ENCODE measurements around the gene PTPN1.
"Not testable (repeated sequence)": the region's sequence is repeated elsewhere in the genome, so short reads cannot be mapped to it uniquely, and the experiment has no call there.

The PTPN1 gene

GRCh38 chr20:50592282-50593004, 82.3 kb downstream of the PTPN1 start:
- DNase-seq (ENCODE audit: low spot score), result no peak

GRCh38 chr20:50593005-50593335, 82.8 kb downstream of the PTPN1 start:
- no peak for DNase-seq (ENCODE audit: low spot score)

DNA sequence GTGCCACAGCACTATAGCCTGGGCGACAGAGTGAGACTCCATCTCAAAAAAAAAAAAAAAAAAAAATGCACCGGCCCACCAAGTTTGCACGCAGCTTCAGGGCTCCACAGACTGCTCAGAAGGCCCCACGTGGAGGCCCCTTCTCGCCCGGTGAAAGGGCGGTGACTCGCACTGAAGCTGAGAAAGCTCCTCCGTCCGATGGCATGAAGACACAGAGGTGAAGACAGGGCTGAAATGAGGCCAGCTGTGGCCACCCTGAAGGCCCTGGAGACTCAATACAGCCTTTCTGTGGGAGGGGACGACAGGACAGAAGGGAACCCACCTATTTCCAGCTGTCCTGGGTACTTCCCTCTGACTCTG, 84.0 kb downstream of the PTPN1 start:
- no peak for DNase-seq (ENCODE audit: low spot score)

- no peak for DNase-seq (ENCODE audit: low spot score)
Observed at GRCh38 chr20:50594591-50595432, 84.6 kb downstream of the PTPN1 start.

GRCh38 chr20:50595433-50595895, 85.3 kb downstream of the PTPN1 start:
- no peak for DNase-seq (ENCODE audit: low spot score)

DNA sequence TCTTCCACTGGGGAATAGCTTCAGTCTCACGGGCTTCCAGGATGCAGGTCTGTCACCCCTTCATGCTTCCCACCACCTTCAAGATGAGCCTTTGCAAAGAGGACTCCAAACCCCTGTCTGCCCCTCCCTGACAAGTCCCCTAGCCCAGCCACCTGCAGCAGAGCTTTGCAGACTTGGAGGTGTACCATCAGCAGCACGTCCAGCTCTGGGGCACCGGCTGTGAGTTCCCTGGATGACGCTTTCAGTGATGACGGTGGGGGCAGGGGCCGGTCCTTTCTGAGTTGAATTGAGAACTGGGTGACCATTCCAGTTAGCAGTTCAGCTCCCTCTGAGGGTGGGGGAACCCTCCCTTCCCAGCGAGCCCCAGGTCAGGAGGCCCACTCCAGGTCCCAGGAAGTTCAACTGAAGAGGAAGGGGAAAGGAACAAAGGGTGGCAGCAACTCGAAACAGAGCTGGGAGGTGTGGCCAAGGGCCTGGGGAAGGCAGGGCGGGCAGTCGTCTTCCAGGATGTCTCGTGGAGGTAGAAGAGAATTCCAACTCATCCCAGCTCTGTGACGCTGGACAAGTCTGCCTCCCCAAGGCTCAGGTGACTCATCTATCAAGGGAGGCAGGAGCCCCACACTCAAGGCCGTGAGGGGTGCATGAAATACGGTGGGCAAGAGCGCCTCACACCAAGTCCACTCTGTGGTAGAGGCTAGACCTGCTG, 86.0 kb downstream of the PTPN1 start:
- no peak for DNase-seq (ENCODE audit: low spot score)

GRCh38 chr20:50596694-50597021, 86.5 kb downstream of the PTPN1 start:
- DNase-seq (ENCODE audit: low spot score), result no peak

DNA sequence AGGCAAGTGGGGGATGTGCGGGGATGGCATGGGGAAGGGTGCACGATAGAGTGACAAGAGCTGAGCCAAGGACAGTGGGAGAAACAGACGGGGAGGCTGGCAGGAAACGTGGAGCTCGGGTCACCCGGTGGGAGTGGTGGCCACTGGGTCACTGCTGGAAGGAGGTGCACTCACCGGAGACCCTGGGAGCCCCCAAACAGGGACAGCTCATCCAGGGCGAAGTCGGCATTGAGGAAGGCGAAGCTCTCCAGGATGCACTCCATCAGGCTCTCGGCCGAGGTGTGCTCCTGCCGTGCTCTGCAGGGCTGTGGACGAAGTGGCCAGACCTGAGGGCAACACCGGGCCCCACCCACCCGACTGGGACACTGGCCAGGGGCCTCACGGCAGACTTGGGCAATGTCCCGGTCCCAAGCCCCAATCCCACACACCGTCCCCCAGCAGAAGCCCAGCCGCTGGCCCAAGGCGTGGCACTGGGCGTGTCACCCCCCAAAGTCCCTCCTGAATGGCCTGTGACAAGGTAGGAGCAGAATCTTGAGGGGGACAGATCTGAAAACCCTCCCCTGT, 87.3 kb downstream of the PTPN1 start:
- no peak for DNase-seq (ENCODE audit: low spot score)

DNA sequence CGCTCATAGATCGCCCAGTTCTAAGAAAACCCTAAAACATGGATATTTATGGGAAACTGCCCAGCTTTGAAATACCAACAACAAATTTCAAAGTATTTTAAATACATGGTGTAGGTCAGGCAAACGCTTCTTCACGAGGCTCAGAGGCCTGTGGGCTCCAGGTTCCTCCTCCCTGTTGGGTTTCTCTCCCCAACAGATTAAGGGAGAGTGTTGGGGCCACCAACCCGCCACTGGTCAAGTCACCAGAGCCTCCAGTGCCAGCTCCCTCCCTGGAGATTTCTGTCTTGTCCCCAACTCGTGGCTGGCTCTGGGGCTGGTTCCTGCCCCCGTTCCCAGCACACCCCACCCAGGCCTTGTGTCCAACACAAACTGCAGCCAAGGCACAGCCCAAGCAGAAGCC, 87.9 kb downstream of the PTPN1 start:
- no peak for DNase-seq (ENCODE audit: low spot score)

DNA sequence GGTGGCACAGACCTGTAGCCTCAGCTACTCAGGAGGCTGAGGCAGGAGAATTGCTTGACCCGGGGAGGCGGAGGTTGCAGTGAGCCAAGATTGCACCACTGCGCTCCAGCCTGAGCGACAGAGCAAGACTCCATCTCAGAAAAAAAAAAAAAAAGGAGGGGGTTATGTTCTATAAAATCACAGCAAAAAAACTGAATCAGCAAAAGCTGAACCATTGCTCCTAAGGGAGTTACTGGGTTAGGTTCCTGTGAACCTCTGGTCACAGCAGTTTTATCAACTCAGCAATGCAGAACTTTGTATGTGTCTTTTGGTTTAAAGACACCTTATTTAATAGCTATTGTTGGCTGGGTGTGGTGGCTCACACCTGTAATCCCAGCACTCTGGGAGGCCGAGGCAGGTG, 88.6 kb downstream of the PTPN1 start:
- not testable (repeated sequence) for DNase-seq (ENCODE audit: low spot score)

GRCh38 chr20:50600281-50600895, 90.2 kb downstream of the PTPN1 start:
- no peak for DNase-seq (ENCODE audit: low spot score)

DNA sequence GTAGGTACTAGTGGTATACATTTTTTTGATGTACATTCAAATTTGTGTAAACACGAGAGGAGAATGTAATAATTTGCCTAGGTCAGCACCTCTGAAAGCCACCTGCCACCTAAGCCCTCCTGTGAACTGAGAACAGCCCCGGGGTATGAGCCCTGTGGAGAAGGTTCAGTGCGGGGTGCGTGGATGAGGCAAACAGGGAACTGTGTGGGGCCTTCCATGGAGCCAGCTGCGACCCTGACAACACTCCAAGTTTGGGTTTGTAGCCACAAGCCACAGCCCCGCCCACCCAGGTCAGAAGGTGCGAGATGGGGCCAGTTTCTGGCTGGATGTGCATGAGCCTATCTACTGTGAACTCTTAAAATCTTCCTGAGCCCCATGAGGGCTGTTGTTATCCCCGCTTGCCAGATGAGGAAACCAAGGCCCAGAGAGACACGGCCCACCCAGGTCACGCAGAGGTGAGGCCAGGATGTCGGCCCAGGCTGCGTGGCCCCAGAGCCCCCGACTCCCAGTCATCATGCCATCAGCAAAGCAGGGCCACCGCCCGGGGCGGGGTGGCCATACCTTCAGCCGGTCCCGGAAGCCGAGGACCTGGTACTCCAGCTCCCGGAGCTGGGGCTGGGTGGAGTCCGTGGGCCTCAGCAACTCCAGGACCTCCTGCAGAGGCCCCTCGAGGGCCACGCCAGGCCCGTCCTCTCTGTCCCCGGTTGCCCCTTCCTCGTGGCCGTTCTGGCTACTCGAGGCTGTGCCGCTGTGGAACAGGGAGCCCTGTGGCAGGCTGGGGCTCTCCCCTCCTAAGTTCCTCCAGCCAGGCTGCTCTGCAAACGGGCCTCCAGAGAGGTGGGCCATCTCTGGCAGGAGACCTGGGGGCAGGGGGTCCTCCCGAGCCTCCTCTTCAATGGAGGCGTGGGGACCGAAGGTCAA, 91.6 kb downstream of the PTPN1 start:
- DNase-seq (ENCODE audit: low spot score), result no peak

DNA sequence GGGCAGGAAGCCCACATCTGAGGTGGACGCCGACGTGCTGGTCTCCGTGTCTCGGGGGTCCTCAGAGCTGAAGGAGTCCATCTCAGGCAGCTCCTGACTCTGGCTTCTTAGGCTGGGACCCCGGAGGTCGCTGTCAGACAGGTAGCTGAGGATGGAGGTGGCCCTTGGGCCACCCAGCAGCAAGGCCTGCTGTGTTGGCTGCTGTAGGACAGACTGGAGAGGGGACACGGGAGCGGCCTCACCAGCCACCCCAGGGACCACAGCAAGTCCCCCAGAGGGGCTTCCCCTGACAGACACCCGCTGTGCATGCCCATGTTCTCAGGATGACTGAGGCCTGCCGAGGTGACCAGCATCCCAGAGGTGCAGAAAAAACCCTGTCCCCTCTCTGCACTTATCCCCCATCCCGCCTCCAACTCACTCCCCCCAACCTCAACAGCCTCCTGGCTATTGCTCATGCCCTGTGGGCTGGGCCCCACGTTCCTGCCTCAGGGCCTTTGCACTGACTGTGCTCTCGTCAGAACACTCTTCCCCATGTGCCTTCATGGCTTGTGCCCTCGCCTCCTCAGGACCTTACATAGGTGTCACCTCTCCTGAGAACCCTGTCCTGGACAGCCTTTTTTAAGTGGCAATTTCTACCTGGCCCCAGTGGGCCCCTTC, 92.4 kb downstream of the PTPN1 start:
- no peak for DNase-seq (ENCODE audit: low spot score)

DNA sequence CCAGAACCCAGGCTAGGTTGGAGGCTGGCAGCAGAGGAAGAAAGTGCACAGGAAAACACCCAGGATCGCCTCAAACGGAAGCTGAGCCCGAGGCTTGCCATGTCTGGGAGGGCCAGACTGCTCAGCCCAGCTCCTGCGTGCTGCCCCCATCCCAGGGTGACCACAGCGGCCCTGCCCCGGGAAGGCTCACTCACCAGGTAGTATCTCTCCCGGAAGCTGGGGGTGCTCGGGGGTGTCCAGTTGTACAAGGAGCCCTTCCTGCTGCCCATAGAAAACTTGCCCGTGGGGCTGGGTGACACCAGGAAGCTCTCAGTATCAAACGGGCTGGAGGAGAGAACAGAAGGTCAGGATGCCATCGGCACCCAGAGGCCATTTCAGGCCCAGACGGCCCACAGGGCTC, 94.3 kb downstream of the PTPN1 start:
- DNase-seq (ENCODE audit: low spot score), result no peak

DNA sequence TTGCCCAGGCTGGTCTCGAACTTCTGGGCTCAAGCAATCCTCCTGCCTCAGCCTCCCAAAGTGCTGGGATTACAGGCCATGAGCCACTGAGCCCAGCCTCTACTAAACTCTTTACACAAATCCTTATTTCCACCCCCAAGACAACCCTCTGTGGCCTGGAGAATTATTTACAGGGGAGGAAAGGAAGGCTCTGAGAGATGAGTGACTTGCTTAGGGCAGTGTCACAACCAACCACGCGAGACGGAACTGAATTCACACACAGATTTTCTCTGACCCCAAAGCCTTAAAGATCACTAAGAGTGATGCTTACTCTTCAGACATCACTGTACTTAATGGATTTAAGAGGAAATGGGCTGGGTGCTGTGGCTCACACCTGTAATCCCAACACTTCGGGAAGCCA, 95.0 kb downstream of the PTPN1 start:
- DNase-seq (ENCODE audit: low spot score), result no peak

DNA sequence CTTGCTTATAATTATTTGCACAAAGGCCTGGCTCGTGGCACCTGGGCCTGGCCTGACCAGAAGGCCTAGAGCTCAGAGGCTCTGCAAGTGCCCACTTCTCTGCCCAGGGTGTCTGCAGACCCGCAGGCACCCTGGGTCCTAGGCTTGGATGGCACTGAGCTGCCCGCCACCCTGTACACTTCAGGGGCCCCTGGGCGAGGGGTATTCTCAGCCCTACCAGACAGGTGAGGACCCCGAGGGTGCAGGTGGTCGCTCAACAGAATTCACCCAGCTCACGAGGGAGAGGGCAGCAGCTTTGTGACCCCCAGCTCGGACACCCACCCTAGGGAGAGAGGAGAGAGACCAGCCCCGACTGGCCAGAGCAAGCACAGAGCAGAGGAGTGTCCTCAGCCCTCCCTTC, 97.3 kb downstream of the PTPN1 start:
- DNase-seq (ENCODE audit: low spot score), result no peak

GRCh38 chr20:50607850-50608749, 97.9 kb downstream of the PTPN1 start:
- DNase-seq (ENCODE audit: low spot score), result no peak

- DNase-seq (ENCODE audit: low spot score), result no peak
Observed at GRCh38 chr20:50608750-50609104, 98.5 kb downstream of the PTPN1 start.

DNA sequence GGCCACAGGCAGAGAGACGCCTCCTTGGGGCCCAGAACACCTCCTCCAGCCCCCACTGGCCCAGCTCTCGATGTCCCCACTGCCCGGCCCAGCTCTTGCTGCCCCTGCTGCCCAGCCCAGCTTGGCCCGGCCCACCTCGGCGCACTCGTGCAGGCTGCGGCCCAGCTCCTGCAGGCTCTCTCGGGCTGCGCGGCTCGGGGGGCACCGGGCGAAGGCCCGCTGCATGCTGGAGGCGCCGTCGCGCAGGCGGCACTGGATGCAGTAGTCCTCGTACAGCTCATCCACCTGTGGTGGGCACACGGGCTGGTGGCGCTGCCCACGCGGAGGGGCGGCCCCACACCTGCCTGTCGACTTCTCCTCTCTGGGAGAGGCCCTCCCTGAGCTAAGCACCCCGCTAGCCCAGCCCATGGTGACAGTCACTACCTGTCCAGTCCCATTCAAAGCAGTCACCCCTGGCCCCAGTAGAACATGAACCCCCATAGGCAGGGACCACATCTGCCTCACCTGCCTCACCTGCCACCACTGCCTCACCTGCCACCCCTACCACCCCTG, 99.3 kb downstream of the PTPN1 start:
- no peak for DNase-seq (ENCODE audit: low spot score)

Measured in ecto neural progenitor cell (in vitro differentiated cells).